NB4 (cell line): ENCODE data around the gene CDSN.

Source experiments
- CTCF ChIP-seq: IDR thresholded peaks from one replicate; pipeline ENCODE4 v1.5.1; 2012; ENCODE audit warnings: low read depth, low read length
- POLR2A ChIP-seq: IDR thresholded peaks from 2 replicates; pipeline ENCODE4 v1.6.1; 2011; ENCODE audit warnings: mild to moderate bottlenecking; ENCODE audit not compliant: insufficient read length; ENCODE audit errors: extremely low read depth

GRCh38 chr6:31139599-31139998, 19.4 kb upstream of the CDSN start:
- TF ChIP-seq POLR2A (no peak), CTCF (no peak)
